NB4 (cell line): ENCODE measurements around the gene MS4A8.

Experiments used
- CTCF ChIP-seq: IDR thresholded peaks from one replicate; pipeline ENCODE4 v1.5.1; 2012; ENCODE audit warnings: low read depth, low read length
- MAX ChIP-seq: IDR thresholded peaks from 2 replicates; pipeline ENCODE4 v1.6.1; 2011; ENCODE audit warnings: low read depth, low read length
- MYC ChIP-seq: IDR thresholded peaks from 2 replicates; pipeline ENCODE4 v1.6.1; 2011; ENCODE audit warnings: low read depth, low read length
- POLR2A ChIP-seq: IDR thresholded peaks from 2 replicates; pipeline ENCODE4 v1.6.1; 2011; ENCODE audit warnings: mild to moderate bottlenecking; ENCODE audit not compliant: insufficient read length; ENCODE audit errors: extremely low read depth

- TF ChIP-seq CTCF (no peak), POLR2A (no peak), MAX (no peak), MYC (no peak)
Observed at GRCh38 chr11:60658409-60658808, 41.0 kb upstream of the MS4A8 start.
